ENCODE data around the gene CD27. TPM values are rescaled to one million over a fixed set of nuclear protein-coding genes. Genes with fewer than 3 reads are reported as not detected.

The CD27 gene
- total RNA-seq, 1 experiment from 2014 or later, result 0.28 TPM

DNA sequence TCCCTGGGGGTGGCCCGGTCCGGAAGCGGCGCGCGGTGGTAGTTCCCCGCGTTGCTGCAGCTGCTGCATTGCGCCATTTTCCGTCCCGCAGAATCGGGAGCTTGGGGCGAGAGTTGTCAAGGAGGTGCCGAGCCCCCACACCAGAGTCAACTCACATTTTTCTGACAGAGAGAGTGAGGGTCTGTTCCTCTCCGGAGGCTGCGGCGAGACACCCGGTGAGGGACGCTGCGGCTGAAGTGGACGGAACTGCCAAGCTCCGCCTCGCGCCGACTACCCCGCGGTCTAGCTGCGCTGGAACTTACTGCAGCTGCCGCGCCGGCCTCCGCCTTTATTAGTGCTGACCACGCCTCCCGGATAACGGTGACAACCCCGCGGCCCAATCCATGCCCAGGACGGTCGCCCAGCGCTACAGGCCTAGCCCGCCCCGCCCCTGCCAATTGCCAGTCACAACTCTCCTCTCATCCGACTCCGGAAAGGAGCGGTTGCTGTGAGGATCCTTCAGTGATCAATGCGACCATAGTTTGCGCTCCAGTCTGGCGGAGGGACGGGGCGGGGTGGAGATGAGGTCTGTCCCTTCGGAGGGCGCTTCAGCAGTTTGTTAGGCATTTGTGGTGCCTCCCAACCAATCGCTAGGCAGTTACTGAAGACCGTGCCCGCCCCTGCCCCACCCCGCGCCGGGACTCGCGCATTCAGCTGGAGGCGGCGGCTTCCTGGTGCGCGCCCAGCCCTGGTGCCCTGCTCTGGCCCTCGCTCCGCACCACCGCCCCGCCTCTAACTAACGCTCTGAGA lies 25.8 kb downstream of the CD27 start, which contains the start of gene VAMP1 (continued):
- TF ChIP-seq, protein P1, sequence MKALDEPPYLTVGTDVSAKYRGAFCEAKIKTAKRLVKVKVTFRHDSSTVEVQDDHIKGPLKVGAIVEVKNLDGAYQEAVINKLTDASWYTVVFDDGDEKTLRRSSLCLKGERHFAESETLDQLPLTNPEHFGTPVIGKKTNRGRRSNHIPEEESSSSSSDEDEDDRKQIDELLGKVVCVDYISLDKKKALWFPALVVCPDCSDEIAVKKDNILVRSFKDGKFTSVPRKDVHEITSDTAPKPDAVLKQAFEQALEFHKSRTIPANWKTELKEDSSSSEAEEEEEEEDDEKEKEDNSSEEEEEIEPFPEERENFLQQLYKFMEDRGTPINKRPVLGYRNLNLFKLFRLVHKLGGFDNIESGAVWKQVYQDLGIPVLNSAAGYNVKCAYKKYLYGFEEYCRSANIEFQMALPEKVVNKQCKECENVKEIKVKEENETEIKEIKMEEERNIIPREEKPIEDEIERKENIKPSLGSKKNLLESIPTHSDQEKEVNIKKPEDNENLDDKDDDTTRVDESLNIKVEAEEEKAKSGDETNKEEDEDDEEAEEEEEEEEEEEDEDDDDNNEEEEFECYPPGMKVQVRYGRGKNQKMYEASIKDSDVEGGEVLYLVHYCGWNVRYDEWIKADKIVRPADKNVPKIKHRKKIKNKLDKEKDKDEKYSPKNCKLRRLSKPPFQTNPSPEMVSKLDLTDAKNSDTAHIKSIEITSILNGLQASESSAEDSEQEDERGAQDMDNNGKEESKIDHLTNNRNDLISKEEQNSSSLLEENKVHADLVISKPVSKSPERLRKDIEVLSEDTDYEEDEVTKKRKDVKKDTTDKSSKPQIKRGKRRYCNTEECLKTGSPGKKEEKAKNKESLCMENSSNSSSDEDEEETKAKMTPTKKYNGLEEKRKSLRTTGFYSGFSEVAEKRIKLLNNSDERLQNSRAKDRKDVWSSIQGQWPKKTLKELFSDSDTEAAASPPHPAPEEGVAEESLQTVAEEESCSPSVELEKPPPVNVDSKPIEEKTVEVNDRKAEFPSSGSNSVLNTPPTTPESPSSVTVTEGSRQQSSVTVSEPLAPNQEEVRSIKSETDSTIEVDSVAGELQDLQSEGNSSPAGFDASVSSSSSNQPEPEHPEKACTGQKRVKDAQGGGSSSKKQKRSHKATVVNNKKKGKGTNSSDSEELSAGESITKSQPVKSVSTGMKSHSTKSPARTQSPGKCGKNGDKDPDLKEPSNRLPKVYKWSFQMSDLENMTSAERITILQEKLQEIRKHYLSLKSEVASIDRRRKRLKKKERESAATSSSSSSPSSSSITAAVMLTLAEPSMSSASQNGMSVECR (CRISPR knock-in tag; IDR thresholded peaks at IDR 0.05; ENCODE audit: borderline replicate concordance), result peak; percentile 94
- TF ChIP-seq CBFB (CRISPR knock-in tag; IDR thresholded peaks at IDR 0.05; ENCODE audit: low read depth), result no peak
- TF ChIP-seq NFYB (CRISPR knock-in tag; conservative IDR thresholded peaks at IDR 0.05; ENCODE audit: low read depth), result peak; percentile 82
- TF ChIP-seq ZNF317 (CRISPR knock-in tag; IDR thresholded peaks at IDR 0.05; ENCODE audit: borderline replicate concordance, low read depth), result no peak
- TF ChIP-seq, protein P2, sequence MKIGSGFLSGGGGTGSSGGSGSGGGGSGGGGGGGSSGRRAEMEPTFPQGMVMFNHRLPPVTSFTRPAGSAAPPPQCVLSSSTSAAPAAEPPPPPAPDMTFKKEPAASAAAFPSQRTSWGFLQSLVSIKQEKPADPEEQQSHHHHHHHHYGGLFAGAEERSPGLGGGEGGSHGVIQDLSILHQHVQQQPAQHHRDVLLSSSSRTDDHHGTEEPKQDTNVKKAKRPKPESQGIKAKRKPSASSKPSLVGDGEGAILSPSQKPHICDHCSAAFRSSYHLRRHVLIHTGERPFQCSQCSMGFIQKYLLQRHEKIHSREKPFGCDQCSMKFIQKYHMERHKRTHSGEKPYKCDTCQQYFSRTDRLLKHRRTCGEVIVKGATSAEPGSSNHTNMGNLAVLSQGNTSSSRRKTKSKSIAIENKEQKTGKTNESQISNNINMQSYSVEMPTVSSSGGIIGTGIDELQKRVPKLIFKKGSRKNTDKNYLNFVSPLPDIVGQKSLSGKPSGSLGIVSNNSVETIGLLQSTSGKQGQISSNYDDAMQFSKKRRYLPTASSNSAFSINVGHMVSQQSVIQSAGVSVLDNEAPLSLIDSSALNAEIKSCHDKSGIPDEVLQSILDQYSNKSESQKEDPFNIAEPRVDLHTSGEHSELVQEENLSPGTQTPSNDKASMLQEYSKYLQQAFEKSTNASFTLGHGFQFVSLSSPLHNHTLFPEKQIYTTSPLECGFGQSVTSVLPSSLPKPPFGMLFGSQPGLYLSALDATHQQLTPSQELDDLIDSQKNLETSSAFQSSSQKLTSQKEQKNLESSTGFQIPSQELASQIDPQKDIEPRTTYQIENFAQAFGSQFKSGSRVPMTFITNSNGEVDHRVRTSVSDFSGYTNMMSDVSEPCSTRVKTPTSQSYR (CRISPR knock-in tag; IDR thresholded peaks at IDR 0.05), result no peak
- TF ChIP-seq, protein P3, sequence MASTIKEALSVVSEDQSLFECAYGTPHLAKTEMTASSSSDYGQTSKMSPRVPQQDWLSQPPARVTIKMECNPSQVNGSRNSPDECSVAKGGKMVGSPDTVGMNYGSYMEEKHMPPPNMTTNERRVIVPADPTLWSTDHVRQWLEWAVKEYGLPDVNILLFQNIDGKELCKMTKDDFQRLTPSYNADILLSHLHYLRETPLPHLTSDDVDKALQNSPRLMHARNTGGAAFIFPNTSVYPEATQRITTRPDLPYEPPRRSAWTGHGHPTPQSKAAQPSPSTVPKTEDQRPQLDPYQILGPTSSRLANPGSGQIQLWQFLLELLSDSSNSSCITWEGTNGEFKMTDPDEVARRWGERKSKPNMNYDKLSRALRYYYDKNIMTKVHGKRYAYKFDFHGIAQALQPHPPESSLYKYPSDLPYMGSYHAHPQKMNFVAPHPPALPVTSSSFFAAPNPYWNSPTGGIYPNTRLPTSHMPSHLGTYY (CRISPR knock-in tag; IDR thresholded peaks at IDR 0.05), result no peak
- TF ChIP-seq, protein P4, sequence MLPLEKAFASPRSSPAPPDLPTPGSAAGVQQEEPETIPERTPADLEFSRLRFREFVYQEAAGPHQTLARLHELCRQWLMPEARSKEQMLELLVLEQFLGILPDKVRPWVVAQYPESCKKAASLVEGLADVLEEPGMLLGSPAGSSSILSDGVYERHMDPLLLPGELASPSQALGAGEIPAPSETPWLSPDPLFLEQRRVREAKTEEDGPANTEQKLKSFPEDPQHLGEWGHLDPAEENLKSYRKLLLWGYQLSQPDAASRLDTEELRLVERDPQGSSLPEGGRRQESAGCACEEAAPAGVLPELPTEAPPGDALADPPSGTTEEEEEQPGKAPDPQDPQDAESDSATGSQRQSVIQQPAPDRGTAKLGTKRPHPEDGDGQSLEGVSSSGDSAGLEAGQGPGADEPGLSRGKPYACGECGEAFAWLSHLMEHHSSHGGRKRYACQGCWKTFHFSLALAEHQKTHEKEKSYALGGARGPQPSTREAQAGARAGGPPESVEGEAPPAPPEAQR (CRISPR knock-in tag; IDR thresholded peaks at IDR 0.05), result no peak
- TF ChIP-seq CREB1 (CRISPR knock-in tag; IDR thresholded peaks at IDR 0.05), result 0 out of 2 replicates have a peak, but pooled peaks have one; percentile 42
- TF ChIP-seq, protein P5, sequence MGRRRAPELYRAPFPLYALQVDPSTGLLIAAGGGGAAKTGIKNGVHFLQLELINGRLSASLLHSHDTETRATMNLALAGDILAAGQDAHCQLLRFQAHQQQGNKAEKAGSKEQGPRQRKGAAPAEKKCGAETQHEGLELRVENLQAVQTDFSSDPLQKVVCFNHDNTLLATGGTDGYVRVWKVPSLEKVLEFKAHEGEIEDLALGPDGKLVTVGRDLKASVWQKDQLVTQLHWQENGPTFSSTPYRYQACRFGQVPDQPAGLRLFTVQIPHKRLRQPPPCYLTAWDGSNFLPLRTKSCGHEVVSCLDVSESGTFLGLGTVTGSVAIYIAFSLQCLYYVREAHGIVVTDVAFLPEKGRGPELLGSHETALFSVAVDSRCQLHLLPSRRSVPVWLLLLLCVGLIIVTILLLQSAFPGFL (CRISPR knock-in tag; IDR thresholded peaks at IDR 0.05; ENCODE audit: borderline replicate concordance), result no peak
- no peak for TF ChIP-seq GTF2I (CRISPR knock-in tag; conservative IDR thresholded peaks at IDR 0.05)
- TF ChIP-seq, protein P6, sequence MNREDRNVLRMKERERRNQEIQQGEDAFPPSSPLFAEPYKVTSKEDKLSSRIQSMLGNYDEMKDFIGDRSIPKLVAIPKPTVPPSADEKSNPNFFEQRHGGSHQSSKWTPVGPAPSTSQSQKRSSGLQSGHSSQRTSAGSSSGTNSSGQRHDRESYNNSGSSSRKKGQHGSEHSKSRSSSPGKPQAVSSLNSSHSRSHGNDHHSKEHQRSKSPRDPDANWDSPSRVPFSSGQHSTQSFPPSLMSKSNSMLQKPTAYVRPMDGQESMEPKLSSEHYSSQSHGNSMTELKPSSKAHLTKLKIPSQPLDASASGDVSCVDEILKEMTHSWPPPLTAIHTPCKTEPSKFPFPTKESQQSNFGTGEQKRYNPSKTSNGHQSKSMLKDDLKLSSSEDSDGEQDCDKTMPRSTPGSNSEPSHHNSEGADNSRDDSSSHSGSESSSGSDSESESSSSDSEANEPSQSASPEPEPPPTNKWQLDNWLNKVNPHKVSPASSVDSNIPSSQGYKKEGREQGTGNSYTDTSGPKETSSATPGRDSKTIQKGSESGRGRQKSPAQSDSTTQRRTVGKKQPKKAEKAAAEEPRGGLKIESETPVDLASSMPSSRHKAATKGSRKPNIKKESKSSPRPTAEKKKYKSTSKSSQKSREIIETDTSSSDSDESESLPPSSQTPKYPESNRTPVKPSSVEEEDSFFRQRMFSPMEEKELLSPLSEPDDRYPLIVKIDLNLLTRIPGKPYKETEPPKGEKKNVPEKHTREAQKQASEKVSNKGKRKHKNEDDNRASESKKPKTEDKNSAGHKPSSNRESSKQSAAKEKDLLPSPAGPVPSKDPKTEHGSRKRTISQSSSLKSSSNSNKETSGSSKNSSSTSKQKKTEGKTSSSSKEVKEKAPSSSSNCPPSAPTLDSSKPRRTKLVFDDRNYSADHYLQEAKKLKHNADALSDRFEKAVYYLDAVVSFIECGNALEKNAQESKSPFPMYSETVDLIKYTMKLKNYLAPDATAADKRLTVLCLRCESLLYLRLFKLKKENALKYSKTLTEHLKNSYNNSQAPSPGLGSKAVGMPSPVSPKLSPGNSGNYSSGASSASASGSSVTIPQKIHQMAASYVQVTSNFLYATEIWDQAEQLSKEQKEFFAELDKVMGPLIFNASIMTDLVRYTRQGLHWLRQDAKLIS (CRISPR knock-in tag; IDR thresholded peaks at IDR 0.05; ENCODE audit: borderline replicate concordance), result no peak
- TF ChIP-seq TP53 (CRISPR knock-in tag; IDR thresholded peaks at IDR 0.05), result peak; percentile 65; the same call in 1 of the 2 replicates
- TF ChIP-seq, protein P7, sequence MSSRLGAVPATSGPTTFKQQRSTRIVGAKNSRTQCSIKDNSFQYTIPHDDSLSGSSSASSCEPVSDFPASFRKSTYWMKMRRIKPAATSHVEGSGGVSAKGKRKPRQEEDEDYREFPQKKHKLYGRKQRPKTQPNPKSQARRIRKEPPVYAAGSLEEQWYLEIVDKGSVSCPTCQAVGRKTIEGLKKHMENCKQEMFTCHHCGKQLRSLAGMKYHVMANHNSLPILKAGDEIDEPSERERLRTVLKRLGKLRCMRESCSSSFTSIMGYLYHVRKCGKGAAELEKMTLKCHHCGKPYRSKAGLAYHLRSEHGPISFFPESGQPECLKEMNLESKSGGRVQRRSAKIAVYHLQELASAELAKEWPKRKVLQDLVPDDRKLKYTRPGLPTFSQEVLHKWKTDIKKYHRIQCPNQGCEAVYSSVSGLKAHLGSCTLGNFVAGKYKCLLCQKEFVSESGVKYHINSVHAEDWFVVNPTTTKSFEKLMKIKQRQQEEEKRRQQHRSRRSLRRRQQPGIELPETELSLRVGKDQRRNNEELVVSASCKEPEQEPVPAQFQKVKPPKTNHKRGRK (CRISPR knock-in tag; IDR thresholded peaks at IDR 0.05; ENCODE audit: borderline replicate concordance), result no peak
- TF ChIP-seq, protein P8, sequence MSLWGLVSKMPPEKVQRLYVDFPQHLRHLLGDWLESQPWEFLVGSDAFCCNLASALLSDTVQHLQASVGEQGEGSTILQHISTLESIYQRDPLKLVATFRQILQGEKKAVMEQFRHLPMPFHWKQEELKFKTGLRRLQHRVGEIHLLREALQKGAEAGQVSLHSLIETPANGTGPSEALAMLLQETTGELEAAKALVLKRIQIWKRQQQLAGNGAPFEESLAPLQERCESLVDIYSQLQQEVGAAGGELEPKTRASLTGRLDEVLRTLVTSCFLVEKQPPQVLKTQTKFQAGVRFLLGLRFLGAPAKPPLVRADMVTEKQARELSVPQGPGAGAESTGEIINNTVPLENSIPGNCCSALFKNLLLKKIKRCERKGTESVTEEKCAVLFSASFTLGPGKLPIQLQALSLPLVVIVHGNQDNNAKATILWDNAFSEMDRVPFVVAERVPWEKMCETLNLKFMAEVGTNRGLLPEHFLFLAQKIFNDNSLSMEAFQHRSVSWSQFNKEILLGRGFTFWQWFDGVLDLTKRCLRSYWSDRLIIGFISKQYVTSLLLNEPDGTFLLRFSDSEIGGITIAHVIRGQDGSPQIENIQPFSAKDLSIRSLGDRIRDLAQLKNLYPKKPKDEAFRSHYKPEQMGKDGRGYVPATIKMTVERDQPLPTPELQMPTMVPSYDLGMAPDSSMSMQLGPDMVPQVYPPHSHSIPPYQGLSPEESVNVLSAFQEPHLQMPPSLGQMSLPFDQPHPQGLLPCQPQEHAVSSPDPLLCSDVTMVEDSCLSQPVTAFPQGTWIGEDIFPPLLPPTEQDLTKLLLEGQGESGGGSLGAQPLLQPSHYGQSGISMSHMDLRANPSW (CRISPR knock-in tag; conservative IDR thresholded peaks at IDR 0.05; ENCODE audit: low read depth), result no peak
- TF ChIP-seq FOXJ3 (CRISPR knock-in tag; IDR thresholded peaks at IDR 0.05; ENCODE audit: borderline replicate concordance), result no peak
- TF ChIP-seq, protein P9, sequence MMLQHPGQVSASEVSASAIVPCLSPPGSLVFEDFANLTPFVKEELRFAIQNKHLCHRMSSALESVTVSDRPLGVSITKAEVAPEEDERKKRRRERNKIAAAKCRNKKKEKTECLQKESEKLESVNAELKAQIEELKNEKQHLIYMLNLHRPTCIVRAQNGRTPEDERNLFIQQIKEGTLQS (CRISPR knock-in tag; conservative IDR thresholded peaks at IDR 0.05), result no peak
